GM20000 (cell line): Measurements from ENCODE around the gene ZNF789.

Source experiments
- DNase-seq: peaks from one replicate; pipeline ENCODE4 v3.0.0; 2012; ENCODE audit warnings: low spot score
- TF ChIP-seq, protein P1 (sequence below): IDR thresholded peaks from 2 replicates; pipeline ENCODE4 v1.5.1; 2012; ENCODE audit warnings: mild to moderate bottlenecking, control low read depth; ENCODE audit errors: extremely low read depth, missing control alignments

Gene ZNF789

GRCh38 chr7:99452541-99452940 lies 20.1 kb upstream of the ZNF789 start:
- TF ChIP-seq, protein P1, sequence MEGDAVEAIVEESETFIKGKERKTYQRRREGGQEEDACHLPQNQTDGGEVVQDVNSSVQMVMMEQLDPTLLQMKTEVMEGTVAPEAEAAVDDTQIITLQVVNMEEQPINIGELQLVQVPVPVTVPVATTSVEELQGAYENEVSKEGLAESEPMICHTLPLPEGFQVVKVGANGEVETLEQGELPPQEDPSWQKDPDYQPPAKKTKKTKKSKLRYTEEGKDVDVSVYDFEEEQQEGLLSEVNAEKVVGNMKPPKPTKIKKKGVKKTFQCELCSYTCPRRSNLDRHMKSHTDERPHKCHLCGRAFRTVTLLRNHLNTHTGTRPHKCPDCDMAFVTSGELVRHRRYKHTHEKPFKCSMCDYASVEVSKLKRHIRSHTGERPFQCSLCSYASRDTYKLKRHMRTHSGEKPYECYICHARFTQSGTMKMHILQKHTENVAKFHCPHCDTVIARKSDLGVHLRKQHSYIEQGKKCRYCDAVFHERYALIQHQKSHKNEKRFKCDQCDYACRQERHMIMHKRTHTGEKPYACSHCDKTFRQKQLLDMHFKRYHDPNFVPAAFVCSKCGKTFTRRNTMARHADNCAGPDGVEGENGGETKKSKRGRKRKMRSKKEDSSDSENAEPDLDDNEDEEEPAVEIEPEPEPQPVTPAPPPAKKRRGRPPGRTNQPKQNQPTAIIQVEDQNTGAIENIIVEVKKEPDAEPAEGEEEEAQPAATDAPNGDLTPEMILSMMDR: no peak

DNA sequence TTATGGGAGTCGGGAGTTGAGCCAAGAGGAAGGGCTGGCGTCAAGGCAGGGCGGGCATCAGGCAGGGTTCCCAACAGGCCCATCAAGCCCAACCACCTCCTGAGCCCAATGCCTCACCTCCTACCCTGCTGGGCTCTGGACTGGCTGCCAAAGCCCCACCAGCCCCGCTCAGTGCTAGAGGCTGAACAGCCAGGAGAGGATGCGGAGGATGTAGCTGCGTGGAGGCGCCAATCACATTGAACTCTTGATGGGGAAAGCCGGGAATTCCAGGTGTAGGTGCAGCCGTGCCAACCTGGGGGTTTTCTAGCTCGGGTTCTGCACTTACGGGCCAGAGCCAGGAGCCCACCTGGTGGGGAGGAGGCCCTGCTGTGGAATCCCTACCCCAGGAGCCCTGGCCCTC lies 19.6 kb upstream of the ZNF789 start:
- DNase-seq: no peak
- TF ChIP-seq, protein P1: no peak

More at GRCh38 chr7:99452541-99452940, 20.1 kb upstream of the ZNF789 start:
- no peak for DNase-seq

DNA sequence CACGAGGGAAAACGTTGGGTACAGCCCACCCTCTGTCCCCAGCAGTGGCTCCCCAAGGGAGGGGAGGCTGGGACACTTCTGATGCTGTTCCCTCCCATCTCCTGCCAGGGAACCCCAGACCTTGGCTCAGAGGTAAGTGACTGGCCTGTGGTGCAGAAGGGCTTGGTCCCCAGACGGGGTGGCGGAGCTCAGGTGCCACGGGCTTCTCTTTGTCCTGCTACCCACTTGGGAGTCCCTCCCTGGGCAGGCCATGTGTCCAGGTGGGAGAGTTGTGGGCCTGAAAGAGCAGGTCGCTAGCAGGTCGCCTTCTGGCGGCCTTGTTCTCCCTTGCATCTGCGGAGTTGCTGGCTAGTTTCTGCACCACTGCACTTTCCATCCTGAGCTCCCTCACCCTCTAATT lies 16.8 kb upstream of the ZNF789 start:
- DNase-seq: no peak
- TF ChIP-seq, protein P1: no peak

GRCh38 chr7:99456288-99456687 lies 16.4 kb upstream of the ZNF789 start:
- TF ChIP-seq, protein P1: no peak
- no peak for DNase-seq

DNA sequence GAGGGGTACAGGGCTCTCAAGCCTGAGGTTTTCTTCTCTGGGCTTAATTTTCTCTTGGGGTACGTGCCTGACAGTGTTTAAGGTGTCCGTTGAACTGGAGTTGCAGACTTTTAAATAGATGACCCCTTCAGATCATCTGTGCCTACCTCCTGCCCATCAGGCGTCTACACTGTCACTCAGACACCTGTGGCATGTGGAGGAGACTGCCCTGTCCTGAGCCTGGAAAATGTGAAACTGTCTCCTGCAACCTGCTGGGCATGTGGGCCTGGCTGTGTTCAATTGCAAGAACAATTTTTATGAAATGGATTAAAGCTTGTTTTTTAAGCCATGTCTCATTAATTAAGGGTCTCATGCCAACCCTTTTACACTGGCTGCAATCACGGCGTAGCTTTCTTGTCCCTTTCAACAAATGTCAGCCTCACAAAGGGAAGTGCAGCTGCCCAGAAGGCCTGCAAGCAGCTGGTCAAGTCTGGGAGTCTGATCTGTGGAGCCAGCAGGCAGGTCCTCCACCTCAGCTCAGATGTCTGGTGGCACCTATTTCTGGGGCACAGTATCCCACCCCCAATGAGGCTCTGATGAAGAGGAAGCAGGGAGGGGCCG lies 15.5 kb upstream of the ZNF789 start:
- TF ChIP-seq, protein P1: no peak
- DNase-seq: no peak

- DNase-seq: no peak
- TF ChIP-seq, protein P1: no peak
Measured at GRCh38 chr7:99457650-99458493, 14.8 kb upstream of the ZNF789 start.

DNA sequence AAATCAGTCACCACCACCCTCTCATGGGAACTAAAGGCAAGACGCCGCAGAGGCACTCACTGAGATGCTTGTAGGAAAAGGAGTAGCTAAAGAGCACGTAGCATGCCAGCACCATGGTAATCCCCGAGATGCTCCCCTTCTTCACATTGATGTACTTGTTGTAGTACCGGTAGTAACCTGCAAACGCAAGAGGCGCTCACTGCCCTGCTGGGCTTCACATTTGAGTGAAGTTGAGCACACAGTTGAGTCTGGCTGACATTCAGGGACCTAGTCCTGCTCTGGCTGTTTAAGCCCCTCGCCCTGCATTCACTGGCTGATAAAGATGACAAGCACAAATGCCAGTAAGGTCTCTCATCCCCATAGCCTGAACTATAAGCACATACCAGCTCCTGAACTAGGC lies 13.6 kb upstream of the ZNF789 start:
- DNase-seq: no peak
- TF ChIP-seq, protein P1: peak; percentile 27
